CD4-positive, alpha-beta T cell treated with Interleukin-12 subunit alpha and Interleukin-12 subunit beta, for 1 hour (primary cell): Measurements from ENCODE around the gene C10orf90.

Experiments used
- DNase-seq: peaks from one replicate; pipeline ENCODE4 v3.0.0-alpha.2; 2020

The C10orf90 gene

DNA sequence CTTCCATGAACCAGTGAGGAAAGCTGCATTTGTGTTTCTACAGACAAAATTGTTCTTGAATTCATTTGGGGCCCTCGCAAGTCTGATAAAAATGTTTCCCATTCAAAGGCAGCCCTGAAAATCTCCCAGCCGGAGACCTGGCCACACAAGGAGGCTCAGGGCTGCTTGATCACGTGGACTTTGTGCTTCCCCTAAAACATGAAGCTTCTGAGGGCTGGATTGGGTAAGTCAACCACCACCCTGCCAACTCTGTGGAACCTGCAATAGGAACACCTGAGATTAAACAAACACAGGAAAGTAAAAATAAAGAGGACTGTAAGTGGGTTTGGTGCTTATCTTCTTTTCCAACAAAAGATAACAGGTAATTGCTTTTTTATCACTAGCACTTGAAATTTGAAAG, 133.8 kb downstream of the C10orf90 start:
- no peak for DNase-seq

GRCh38 chr10:126536148-126536547, 134.3 kb downstream of the C10orf90 start:
- DNase-seq: no peak

GRCh38 chr10:126533644-126534043, 136.8 kb downstream of the C10orf90 start:
- DNase-seq: no peak

DNA sequence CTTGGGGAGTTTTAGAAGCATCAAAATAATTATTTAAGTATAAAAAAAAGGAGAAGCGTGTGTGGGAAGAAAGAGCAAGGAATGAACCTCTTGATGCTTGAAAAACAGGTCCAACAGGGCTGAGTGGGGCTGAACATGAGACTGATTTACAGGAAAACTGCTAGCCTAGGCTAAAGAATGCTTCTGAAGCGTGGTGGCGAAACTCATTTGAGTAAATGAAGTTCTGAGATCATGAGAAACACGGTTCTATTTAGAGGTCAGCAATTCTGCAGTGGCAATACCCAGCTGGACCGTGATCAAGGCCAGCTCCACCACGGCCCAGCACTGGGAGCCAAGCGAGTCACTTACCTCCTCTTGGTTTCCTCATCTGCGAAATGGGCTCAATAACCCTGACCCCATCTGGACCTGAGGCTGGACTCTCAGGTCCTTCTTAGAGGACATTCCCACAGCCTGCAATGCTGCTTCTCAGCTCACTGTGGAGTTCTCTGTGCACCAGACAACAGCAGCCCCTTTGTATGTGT, 142.1 kb downstream of the C10orf90 start:
- no peak for DNase-seq

GRCh38 chr10:126527645-126528314, 142.7 kb downstream of the C10orf90 start:
- no peak for DNase-seq

DNA sequence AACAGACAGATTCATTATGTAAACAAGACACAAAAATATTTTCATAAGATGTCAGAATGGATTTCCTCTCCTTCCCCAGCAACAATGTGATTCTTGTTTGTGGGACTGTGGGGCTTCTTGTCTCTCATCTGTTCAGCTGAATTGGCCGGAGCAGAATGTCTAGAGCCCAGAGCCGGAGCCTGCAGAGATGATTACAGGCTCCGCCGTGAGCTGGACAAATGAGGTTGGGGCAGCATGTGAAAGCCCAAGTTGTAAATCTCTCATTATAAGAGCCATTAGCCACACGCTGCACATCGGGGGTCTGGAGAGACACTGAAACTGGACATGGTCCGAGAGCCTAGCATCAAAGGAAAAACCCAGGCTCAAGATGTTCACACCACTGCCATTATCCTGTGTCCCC, 145.2 kb downstream of the C10orf90 start:
- DNase-seq: no peak

GRCh38 chr10:126524526-126524925, 146.0 kb downstream of the C10orf90 start:
- no peak for DNase-seq

GRCh38 chr10:126523071-126523470, 147.4 kb downstream of the C10orf90 start:
- DNase-seq: no peak

GRCh38 chr10:126521399-126521798, 149.1 kb downstream of the C10orf90 start:
- no peak for DNase-seq

DNA sequence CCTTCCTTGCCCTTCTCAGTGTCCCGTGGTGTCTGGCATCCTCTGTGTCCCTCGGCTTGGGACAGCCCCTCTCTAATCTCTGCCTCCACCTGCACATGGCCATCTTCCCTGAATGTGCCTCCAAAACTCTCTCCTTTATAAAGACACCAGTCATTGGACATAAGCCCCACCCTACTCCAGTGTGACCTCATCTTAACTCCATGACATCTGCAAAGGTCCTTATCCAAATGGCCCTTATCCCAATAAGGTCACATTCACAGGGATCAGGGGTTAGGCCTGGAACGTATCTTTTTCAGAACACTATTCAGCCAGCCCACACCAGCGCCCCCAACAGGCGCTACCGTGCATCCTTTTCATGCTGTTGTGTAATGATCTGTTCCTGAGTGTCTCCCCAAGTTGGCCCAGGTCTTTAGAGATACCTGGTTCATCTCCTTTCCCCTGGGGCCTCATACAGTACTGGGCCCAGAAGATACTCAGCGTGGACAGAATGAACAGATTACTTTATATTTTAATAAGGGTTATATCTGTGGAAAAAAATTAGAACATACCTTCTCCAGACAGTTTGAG, 149.7 kb downstream of the C10orf90 start:
- DNase-seq: no peak

GRCh38 chr10:126519992-126520391, 150.5 kb downstream of the C10orf90 start:
- no peak for DNase-seq

- DNase-seq: no peak
Measured at GRCh38 chr10:126519185-126519584, 151.3 kb downstream of the C10orf90 start.

- no peak for DNase-seq
Measured at GRCh38 chr10:126518218-126519080, 152.0 kb downstream of the C10orf90 start.

GRCh38 chr10:126516515-126516914, 154.0 kb downstream of the C10orf90 start:
- DNase-seq: no peak

DNA sequence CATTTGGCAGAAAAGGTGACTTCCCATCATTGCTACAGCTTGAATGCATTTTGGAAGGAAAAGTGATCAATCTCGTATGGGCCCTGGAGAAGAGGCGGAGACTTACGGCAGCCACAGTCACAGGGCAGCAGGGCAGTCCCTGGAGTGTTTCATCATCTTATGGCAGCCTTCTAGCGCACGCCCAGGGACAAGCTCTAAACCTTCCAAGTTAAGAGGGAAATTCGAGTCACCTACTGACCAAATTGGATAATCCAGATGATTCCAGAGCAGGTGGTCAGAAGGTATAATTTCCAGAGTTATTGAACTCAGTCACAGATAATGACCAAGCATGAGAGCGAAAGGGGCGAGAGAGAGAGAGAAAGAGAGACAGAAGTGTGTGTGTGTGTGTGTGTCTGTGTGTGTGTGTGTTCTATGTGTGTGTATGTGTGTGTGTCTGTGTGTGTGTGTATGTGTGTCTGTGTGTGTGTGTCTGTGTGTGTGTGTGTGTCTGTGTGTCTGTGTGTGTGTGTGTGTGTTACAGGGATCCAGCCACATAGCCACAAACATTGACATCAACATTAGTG, 158.5 kb downstream of the C10orf90 start:
- no peak for DNase-seq

DNA sequence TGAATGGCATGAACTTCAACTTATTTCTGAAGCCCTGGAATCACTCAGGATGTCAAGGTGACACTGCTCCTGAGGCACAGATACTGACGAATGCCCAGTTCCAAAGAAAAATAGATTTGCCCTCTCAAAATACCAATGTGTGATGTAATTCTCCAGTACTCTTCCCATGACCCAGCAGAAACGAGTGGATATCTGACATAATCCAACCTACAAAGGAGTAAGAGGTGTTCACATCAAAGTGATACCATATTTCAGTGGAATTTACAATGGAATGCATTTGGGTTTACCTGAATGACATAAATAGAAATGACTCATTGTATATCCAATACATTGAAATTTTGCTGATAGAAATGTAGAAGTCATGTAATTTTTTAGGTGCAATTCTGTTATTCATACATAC, 161.3 kb downstream of the C10orf90 start:
- DNase-seq: no peak

DNA sequence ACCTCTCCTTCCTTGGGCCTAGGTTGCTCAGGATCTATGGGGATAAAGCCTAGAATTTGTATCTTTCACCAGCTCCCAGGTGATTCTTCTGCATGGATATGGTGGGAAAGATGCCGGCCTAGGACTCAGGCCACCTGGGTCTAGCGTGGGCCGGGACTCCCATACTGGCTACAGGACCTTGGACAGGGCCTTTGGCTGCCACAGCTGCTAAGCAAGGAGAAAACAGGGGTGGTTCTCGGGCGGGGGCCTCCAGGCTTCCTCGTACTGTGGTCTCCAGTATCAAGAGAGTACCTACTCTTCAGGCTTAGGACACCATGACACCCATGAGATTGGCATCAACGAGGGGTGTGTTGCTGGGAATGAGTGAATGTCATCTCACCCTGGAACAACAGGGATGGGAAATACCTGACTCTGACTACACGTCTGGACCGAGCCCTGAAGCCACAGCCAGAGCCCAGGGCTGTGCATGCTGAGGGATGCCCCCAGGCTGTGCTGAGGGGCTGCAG, 161.9 kb downstream of the C10orf90 start:
- DNase-seq: no peak

- no peak for DNase-seq
Measured at GRCh38 chr10:126504761-126505112, 165.8 kb downstream of the C10orf90 start.

DNA sequence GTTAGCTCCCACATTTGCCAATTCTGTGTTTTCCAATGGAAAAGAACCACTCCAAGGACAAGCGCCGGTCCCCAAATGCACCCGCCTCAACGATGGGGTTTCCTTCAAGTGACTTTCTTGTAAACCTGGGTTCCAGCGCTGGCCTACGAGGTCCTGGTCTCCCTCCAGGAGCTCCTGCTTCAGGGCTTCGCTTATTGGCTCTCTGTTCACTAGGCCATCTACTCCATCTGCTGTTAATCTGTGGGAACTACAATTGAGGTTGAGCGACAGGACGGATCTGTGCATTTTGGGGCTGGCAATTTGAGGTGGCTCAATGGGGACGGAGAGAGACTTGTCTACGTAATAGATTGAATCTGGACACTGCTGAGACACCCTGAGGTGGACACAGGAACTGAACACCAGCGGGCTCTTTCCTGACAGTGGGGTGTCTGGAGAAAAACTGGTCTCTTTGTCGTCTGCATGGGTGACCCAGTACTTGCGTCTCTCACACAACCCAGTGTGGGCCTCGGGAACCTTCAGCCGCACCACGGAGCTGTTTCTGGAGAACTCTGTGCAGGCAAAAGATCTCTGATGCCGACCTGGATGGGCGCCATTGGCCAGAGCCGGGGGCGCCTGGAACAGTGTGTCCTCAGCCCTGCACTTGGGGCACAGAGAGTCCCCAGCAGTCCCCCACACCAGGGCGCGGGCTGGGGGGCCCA, 166.3 kb downstream of the C10orf90 start:
- DNase-seq: peak; percentile 6

GRCh38 chr10:126503392-126504062, 167.0 kb downstream of the C10orf90 start:
- DNase-seq: no peak

GRCh38 chr10:126502441-126502840, 168.1 kb downstream of the C10orf90 start:
- DNase-seq: no peak

- no peak for DNase-seq
Measured at GRCh38 chr10:126501828-126502227, 168.7 kb downstream of the C10orf90 start.
